Cortex of kidney (tissue), 1 donor: ENCODE results near the gene INPP4A.
"Not testable (repeated sequence)": the region's sequence is repeated elsewhere in the genome, so short reads cannot be mapped to it uniquely, and the experiment has no call there.

ENCODE experiments used
- DNase-seq: peaks from one replicate; lab custom pipeline; 2025; lab: John Stamatoyannopoulos, UW

INPP4A gene

DNA sequence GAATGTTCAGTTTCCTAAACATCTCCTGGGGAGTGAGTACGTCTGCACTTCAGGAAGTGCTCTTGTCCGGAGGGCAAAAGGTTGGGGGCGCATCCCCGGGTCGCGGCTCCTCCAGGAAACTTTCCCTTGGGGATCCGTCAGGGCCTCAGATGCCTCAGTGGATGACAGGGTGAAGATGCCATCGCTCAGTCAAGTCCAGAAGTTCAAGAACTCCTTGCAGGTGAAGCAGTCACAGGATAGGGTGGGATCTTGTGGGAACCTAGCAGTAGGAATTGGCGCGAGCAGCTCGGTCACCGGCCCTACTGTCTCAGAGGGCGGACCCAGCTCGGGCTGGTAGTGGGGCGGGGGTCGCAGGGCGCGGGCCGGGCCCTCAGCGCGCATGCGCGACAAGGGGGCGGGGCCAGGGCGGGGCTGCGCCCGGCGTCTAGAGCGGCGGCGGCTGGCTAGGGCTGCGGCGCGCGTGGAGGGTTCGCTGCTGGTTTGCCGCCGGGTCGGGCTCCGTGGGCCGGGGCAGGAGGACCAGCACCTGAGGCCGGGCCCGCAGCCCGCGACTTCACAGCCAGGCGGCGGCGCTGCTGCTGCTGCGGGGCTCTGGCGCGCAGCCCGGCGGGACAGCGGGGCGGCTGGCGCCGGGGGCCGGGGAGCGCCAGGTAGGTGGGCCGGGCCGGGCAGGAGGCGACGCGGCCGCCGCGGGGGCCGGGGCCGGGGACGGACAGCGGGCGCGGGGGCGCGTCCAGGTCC is at the start of gene INPP4A:
Gene INPP4A (plus strand): TSS at position 423 of the 741 bp plus-strand sequence. CDS start 75,191 bp downstream, outside the sequence.
- DNase-seq: no peak

DNA sequence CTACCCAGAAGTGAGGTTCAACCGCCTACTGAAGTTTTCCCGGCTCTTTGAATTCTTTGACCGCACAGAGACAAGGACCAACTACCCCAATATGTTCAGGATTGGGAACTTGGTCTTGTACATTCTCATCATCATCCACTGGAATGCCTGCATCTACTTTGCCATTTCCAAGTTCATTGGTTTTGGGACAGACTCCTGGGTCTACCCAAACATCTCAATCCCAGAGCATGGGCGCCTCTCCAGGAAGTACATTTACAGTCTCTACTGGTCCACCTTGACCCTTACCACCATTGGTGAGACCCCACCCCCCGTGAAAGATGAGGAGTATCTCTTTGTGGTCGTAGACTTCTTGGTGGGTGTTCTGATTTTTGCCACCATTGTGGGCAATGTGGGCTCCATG is 48.7 kb upstream of the INPP4A start:
- DNase-seq: no peak

DNA sequence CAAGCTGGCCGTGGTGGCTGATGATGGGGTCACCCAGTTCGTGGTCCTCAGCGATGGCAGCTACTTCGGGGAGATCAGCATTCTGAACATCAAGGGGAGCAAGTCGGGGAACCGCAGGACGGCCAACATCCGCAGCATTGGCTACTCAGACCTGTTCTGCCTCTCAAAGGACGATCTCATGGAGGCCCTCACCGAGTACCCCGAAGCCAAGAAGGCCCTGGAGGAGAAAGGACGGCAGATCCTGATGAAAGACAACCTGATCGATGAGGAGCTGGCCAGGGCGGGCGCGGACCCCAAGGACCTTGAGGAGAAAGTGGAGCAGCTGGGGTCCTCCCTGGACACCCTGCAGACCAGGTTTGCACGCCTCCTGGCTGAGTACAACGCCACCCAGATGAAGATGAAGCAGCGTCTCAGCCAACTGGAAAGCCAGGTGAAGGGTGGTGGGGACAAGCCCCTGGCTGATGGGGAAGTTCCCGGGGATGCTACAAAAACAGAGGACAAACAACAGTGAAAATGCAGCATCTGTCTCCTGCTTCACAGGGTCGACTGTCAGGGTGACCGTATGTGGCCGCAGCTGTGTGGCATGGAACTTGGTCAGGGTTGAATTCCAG is 47.8 kb upstream of the INPP4A start:
- DNase-seq: no peak

DNA sequence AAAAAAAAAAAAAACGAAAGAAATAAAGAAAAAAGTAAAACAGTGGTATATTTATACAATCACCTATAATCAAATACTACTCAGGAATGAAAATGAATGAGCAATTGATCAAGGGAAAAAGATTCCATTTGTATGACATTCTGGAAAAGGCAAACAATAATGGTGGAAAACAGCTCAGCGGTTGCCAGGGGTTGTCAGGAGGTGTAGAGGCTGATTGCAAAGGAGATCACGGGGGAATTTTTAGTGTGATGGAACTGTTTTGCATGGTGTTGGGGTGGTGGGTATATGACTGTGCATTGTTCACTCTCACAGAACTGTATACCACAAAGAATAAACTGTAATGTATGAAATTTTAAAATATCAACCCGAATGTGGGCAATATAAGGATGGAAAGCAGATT is 45.5 kb upstream of the INPP4A start:
- DNase-seq: no peak

DNA sequence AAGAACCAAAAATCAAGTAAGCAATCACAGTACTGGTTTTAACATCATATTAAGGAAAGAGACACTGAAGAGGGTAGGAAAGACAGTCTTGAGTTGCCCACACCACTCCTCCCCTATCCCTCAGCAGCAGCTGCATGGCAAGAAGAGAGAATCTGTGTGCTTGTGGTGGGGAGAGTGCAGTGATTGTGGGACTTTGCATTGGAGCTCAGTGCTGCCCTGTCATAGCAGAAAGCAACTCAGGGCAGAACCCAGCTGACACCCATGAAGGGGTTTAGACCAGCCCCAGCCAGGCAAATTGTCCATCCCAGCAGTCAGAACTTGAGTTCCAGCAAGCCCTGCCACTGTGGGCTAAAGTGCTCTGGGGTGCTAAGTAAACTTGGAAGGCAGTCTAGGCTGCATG is 40.8 kb upstream of the INPP4A start:
- no peak for DNase-seq

DNA sequence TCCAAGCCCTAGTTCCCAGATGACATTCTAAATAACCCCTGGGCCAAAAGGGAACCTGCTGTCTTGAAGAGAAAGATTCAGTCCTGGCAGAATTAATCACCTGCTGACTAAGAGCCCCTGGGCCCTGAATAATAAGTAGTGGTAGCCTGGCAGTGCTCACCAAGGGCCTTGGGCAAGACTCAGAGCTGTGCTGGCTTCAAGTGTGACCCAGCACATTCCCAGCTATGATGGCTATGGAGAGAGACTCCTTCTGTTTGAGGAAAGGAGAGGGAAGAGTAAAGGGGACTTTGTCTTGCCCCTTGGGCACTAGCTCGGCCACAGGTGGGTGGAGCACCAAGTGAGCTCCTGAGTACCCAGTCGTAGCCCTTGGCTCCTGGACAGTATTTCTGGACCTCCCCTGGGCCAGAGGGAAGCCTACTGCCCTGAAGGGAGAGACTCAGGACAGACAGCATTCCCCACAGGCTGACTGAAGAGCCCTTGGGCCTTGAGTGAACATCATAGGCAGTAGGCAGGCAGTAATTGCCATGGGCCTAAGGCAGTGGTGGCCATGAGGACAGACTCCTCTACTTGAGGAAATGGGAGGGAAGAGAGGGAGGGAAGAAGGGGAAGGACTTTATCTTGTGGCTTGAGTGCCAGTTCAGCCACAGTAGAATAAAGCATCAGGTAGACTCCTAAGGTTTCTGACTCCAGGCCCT is 40.0 kb upstream of the INPP4A start:
- DNase-seq: no peak

DNA sequence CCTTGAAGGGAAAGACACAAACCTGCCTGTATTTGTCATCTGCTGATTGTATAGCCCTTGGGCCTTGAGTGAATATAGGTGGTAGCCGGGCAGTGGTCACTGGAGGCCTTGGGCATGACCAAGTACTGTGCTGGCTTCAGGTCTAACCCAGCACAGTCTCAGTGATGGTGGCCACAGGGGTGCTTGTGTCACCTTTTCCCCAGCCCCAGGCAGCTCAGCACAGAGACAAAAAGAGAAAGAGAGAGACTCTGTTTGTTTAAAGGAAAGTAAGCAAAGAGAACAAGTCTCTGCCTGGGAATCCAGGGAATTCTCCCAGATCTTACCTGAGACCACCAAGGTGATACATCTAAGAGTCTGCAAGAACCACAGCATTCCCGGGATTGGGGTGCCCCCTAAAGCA is 39.4 kb upstream of the INPP4A start:
- no peak for DNase-seq

DNA sequence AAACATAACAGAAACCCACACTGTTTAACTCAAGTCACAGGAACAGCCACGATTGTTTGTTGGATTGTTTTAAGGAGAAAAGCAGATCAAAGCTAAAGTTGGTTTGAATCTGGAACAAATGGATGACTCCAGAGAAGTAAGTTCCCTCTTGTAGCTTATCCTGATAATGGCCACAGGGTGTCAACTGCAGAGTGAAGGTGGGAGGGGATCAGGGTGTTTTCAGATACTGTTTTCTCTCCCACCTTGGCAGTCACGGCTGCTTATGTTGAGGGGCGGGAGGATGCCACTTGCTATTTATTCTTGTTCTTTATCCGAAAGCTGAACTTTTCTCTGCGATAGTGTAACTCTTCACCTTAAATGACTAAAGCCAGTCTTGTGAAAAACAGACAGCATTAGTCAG is 36.5 kb upstream of the INPP4A start:
- no peak for DNase-seq

DNA sequence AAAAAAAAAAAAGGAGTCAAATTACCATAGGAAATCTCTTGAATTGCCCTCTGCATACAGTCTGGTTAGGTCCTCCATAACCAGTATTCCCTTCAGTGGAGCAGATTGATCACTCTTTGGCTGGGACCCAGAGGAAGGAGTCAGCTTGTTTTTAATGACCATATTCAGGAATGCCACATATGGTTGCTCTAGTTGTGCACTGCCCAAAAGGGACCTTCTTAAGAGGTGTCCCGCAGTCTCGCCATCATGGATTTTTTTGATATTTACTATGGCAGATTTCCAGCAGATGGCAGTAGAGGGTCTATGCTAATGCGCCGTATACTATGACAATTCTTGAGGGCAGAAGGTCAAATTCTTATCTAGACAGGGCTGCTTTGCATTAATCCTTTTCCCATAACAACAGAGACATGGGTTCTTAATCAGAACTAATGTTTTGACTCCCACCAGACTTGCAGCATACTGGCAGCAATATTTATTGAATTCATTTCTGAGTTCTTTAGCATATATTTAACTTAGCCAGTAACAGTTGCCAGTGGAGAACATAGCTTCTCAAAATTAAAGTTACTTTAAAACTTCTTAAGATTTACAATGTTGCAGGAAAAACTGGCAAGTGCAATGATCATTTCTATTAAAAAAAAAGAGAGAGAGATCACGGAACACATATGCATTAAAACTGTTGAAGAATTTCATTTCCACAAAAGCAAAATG is 31.8 kb upstream of the INPP4A start:
- no peak for DNase-seq

DNA sequence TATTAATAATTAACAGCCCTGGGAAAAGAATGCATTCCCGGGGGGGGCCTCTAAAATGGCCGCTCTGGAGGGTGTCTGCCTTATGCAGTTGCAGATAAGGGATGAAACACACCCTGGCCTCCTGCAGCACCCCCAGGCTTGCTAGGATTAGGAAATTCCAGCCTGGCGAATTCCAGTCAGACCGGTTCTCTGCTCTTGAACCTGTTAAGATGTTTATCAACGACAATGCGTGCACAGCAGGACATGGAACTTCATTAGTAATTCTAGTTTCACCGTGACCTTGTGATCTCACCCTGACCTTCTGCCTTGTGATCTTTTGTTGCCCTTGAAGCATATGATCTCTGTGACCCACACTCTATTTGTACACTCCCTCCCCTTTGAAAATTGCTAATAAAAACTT is 30.4 kb upstream of the INPP4A start:
- DNase-seq: not testable (repeated sequence)

DNA sequence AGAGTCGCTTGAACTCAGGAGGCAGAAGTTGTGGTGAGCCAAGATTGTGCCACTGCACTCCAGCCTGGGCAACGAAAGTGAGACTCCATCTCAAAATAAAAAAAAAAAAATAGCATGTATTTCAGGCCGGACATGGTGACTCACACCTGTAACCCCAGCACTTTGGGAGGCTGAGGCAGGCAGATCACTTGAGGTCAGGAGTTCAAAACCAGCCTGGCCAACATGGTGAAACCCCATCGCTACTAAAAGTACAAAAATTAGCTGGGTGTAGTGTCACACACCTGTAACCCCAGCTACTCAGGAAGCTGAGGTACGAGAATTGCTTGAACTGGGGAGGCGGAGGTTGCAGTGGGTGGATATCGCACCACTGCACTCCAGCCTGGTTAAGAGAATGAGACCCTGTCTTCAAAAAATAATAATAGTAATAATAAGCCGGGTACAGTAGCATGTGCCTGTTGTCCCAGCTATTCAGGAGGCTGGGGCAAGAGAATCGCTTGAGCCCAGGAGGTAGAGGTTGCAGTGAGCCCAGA is 28.9 kb upstream of the INPP4A start:
- not testable (repeated sequence) for DNase-seq

DNA sequence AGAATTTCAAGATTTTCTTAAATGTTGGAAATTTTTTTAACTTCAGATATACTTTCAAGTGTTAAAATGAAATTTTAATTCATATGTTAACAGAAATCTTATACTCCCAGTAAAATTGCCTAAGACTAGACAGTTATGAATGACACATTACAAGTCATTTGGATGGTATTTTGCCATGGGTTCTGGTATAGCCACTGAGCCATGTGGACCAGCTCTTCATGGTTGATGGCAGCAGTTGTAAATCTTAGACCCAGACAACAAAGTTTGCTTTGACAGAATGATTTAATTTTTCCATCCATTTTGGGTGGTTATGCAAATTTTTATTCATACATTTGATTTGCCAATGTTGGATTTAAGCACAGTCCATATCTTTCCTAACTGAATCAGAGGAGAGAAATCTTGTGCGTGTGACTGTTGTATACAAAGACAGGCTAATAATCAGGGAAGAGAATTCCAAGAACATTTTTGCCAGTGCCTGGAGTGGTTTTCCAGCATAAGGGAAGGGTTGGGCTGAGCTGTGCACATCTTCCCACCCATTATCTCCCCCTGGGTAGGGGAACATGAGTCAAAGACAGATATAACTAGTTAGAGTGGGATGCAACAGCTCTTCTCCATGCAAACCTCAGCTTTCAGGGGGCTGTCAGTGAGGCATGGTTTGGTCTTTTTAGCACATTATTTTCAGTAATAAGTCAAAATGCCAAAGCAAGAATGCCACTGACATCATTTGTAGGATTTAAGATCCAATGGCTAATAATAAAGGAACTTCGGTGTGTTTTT is 28.1 kb upstream of the INPP4A start:
- DNase-seq: no peak

DNA sequence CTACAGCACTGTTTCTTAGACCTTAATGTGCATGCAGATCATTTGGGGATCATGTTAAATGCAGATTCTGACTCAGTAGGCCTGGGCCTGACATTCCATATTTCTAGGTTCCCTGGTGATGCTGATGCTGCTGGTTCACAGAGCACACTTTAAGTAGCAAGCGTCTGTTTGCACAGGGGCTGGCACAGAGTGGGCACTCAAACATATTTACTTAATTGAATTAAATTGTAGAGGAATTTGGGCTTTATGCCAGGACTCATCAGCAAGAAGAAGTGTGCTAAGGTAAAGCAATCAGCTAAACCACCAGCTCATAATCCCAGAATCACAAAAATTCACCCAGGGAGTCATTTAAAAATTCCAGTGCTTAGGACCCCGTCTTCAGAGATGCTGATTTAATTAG is 25.1 kb upstream of the INPP4A start:
- DNase-seq: no peak

DNA sequence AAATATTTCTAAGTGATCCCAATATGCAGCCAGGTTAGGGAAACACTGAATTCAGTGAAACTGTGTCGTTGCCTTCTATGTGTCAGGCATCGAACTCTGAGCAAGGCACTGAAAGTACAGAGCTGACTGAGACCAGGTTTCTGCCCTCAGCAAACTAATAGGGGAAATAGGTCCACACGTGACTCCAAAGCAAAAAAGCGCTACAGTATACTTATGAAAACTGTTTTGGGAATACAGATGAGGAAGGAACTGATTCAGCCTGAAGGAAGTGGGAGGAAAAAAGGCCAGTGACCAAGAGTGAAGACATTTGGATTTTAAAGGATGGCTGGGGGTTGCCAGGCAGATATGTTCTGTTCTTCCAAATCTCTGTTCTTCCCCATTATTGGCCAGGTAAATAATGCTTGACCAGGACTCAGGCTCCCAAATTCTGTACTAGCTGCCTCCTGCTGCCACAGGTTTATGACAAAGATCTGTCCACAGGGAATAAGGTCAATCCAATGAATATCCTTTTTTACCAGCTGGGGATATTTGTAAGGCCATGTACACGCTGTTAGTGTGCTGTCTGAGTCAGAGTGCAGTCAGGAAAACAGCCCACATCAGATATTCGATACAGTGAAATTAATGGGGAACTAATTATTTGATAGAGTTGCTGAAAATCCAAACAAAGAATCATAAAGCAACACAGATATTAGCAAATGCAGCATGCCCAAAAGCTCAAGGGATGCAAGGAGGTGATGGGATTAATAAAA is 24.5 kb upstream of the INPP4A start:
- DNase-seq: no peak

DNA sequence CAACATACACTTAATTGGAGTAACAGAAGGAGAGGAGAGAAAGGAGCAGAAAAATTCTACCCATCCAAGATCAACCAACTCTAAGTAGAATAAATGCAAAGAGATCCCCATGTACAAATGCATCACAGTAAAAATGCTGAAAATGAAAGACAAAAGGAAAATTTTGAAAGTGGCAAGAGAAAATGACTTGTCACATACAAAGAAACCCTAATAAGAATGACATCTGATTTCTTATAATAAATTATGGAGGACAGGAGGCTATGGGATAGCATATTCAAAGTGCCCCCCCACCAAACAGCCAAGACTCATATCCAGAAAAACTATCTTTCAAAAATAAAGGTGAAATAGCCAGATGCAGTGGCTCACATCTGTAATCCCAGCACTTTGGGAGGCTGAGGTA is 22.2 kb upstream of the INPP4A start:
- no peak for DNase-seq

DNA sequence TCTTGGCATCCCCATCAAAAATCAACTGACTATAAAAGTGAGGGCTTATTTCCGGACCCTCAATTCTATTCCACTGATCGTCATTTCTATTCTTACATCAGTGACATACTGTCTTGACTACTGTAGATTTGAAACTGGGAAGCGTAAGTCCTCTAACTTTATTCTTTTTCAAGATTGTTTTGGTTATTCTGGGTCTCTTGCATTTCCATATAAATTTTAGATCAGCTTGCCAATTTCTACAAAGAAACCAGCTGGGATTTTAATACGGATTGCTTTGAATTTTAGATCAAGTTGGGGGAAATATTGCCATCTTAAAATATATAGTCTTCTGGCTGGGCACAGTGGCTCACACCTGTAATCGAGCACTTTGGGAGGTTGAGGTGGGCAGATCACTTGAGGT is 17.9 kb upstream of the INPP4A start:
- no peak for DNase-seq

DNA sequence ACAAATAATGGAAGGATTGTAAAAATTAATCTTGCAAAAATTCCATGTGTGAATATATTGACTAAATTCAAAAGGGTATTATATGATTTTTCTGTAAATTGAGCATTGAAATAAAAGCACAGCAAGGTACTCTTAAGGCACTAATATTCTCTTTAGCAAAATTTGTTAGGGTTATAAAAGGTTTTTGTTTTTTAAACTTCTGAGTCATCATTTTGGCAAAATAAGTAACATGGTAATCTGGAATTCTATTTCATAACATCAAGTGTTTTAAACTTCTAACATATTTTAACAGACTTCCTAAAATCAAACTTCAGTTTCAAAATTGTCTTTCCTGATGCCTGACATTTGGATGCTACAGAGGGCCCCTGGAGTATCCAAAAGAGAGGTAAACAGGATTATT is 12.5 kb upstream of the INPP4A start:
- DNase-seq: no peak

DNA sequence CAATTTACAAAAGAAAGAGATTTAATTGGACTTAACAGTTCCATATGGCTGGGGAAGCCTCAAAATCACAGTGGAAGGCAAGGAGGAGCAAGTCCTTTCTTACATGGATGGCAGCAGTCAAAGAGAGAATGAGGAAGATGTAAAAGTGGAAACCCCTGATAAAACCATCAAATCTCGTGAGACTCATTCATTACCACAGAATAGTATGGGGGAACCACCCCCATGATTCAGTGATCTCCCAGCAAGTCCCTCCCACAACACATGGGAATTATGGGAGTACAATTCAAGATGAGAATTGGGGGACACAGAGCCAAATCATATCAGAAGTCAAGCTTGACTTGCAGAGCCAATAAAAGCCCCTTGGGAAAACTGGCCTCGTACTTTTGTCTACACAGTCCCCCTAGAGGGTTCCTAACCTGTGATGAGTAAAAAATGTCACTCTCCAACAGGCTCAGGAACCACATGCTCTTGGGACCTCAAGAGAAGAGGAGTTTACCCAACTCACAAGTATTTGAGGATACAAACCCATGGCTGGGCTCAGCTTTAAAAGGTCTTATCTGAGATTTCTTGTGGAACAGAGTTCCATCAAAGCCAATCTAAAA is 11.2 kb upstream of the INPP4A start:
- no peak for DNase-seq

DNA sequence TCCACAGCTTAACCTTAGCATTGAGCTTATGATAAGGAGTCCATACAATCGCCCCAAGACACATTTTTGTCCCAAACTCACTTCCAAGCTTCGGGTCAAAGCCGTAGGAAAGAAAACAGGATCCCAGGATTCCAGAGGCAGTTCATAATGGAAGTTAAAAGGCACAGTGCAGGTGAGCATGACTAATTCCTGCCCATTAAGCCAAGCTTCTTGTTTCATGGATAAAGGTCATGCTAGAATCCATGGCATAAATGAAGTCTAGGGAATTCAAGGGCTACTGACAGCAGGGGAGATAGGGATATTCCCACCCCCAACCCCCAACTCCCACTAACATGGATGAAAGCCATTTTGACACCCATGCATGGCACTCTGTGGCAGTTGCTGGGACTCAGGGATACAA is 10.2 kb upstream of the INPP4A start:
- DNase-seq: no peak

DNA sequence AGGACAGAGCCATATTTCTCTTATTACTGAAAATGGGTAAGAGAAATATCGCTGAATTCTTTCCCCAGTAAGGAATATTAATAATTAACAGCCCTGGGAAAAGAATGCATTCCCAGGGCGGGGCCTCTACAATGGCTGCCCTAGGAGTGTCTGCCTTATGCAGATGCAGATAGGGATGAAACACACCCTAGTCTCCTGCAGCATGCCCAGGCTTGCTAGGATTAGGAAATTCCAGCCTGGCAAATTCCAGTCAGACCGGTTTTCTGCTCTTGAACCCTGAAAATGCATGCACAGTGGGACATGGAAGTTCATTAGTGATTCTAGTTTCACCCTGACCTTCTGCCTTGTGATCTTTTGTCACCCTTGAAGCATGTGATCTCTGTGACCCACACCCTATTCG is 9.0 kb upstream of the INPP4A start:
- DNase-seq: not testable (repeated sequence)
